Measurements from ENCODE around the gene KRTAP10-11. TPM values are rescaled to one million over a fixed set of nuclear protein-coding genes. Genes with fewer than 3 reads are reported as not detected.

The KRTAP10-11 gene
- total RNA-seq, 1 donor: not detected

DNA sequence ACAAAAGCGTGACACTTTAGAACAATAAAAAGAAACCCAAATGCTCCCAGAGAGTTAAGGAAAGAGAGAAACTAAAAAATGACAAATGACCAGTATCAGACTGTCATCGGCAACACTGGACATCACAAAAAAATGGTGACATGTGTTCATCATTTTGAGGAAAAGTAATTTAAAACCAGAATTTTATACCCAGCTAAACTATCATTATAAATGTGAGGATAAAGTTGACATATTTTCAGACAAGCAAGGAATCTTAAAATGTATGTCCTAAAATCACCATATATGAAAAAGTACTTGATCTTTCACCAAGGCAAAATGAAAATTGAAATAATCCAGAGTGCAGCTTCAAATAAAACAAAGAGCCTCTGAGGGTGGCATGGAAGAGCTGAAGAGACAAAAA is 1.3 kb upstream of the KRTAP10-11 start:
- DNase-seq (ENCODE audit: low read depth): no peak
- TF ChIP-seq, protein P1, sequence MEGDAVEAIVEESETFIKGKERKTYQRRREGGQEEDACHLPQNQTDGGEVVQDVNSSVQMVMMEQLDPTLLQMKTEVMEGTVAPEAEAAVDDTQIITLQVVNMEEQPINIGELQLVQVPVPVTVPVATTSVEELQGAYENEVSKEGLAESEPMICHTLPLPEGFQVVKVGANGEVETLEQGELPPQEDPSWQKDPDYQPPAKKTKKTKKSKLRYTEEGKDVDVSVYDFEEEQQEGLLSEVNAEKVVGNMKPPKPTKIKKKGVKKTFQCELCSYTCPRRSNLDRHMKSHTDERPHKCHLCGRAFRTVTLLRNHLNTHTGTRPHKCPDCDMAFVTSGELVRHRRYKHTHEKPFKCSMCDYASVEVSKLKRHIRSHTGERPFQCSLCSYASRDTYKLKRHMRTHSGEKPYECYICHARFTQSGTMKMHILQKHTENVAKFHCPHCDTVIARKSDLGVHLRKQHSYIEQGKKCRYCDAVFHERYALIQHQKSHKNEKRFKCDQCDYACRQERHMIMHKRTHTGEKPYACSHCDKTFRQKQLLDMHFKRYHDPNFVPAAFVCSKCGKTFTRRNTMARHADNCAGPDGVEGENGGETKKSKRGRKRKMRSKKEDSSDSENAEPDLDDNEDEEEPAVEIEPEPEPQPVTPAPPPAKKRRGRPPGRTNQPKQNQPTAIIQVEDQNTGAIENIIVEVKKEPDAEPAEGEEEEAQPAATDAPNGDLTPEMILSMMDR (IDR thresholded peaks at IDR 0.05; ENCODE audit: insufficient read depth, low read length): no peak
- H3K4me3 ChIP-seq (ENCODE audit: low read depth, low read length): no peak overlapping the region

DNA sequence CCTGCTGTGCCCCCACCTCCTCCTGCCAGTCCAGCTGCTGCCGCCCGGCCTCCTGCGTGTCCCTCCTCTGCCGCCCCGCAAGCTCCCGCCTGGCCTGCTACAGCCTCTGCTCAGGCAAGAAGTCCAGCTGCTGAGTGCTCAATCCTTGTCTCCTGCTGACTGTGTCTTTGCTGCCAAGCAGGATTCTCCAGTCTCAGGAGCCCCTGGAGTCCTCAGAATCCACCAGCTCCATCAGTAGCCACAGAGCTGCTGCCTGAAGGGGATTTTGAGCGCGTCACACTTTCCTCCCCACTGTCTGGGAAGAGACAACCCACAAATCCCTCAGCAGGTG is 973 bp downstream of the KRTAP10-11 start:
- TF ChIP-seq, protein P1 (IDR thresholded peaks at IDR 0.05; ENCODE audit: insufficient read depth, low read length): no peak
- DNase-seq (ENCODE audit: low read depth): no peak
- H3K4me3 ChIP-seq (ENCODE audit: low read depth, low read length): no peak overlapping the region

DNA sequence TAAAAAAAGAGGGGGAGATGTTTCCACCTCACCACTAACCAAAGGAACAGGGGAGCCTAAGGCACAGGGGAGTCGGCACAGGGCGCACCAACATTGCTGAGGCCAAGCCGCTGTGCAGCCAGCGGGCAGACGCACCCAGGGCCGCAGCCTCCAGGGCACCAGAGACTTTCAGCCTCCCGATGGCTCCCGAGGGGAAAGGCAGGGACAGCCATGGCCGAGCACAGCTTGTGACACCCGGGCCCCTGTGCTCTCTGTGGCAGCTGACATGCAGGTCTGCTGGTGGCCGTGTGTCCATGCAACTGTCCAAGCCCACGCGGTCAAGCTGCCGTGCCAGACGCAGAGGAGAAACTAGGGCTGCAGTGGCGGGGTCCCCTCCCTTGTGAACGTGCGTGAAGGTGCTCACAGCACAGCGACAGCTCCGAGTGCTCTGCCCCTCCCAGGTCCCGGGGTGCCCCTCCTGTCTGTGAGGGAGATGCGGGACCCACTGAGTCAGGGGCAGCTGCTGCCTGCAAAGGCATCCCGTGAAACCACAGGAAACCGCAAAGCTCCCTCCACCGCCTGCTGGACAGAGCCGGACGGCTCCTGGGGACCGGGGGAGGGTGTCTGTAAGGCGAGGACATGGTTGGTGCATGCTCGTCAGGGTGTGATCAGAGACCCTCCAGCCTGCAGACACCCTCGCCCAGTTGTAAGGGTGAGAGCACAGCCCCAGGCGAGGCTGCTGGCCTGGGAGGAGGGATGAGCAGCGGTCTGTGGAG is 2.5 kb downstream of the KRTAP10-11 start:
- TF ChIP-seq, protein P1 (IDR thresholded peaks at IDR 0.05; ENCODE audit: insufficient read depth, low read length): no peak
- H3K4me3 ChIP-seq (ENCODE audit: low read depth, low read length): no peak overlapping the region
- DNase-seq (ENCODE audit: low read depth): no peak

DNA sequence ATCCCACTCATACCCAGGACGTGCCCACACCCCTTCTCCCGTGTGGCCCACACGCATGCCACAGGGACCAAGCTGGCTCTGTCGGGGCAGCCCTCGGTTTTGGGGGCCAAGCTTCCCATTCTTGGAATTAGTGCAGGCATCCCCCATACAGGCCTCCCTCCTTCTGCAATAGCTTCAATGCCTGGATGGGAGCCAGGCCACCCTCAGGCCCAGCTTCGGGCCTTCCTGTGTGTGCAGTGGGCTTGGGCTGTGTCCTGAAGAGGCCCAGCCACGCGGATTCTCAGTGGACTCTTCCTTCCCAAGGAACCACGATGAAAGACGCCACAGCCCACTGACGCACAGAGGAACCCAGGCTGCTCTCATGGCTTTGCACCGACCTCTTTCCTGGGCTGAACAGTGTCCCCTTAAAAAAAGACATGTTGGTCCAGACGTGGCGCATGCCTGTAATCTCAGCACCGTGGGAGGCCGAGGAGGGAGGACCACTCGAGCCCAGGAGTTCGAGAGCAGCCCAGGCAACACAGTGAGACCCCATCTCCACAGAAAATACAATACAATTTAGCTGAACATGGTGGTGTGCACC is 3.4 kb downstream of the KRTAP10-11 start:
- TF ChIP-seq, protein P1 (IDR thresholded peaks at IDR 0.05; ENCODE audit: insufficient read depth, low read length): no peak
- no peak for DNase-seq (ENCODE audit: low read depth)
- H3K4me3 ChIP-seq (ENCODE audit: low read depth, low read length): no peak overlapping the region

DNA sequence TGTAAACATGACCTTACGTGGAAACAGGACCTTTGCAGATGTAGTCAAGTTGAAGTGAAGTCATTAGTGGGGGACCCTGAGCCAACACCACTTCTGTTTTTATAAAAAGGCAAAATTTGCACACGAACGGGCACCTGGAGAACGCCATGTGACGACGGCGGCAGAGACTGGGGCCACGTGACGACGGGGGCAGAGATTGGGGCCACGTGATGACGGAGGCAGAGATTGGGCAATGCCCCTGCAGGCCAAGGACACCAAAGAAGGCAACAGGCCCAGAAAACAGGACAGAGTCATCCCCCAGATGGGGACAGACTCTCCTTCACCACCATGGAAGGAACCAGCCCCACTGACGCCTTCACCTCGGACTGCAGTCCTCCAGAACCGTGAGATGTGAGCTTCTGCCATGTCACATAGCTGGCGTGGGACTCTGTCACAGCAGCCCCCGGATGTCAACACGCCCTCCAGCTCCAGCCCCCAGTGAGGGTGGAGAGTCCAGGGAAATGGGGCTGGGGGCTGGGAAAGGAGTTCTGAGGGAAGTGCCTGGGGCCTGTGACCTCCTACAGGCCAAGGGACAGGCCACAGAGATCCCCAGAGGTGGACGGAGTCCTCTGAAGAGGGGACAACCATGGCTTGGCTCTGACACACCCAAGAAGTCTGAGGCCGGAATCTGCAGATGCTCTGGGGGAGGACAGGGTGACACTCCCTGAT is 4.2 kb downstream of the KRTAP10-11 start:
- TF ChIP-seq, protein P1 (IDR thresholded peaks at IDR 0.05; ENCODE audit: insufficient read depth, low read length): no peak
- H3K4me3 ChIP-seq (ENCODE audit: low read depth, low read length): no peak overlapping the region
- DNase-seq (ENCODE audit: low read depth): no peak

DNA sequence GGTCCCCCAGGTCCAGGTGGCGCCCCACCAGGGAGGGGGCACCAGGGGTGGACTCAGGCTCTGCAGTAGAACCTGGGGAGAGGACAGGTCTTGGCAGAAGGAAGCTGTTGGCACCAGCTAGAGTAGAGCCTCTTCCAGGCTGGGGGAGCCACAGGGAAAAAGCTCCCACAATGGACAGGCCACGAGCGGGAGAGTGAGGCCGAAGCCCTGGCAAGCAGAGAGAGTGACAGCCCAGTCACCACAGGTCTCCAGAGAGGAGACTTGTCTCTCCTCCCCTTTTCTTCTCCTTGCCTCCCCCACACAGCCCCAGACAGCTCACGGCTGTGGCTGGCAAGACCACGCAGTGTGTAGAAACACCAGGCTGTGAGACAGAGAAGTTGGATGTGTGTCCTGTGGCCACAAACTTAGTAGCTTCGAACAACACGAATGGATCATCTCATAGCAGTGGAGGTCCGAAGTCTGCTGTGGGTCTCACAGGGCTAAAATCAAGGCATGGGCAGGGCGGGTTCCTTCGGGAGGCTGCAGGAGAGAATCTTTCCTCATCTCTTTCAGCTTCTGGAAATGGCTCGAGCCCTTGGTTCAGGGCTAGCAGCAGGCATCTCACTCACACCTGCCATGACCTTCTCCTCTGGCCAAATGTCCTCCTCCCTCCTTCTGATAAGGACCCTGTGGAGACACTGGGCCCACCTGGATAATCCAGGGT is 4.9 kb downstream of the KRTAP10-11 start:
- TF ChIP-seq, protein P1 (IDR thresholded peaks at IDR 0.05; ENCODE audit: insufficient read depth, low read length): no peak
- no peak for DNase-seq (ENCODE audit: low read depth)
- H3K4me3 ChIP-seq (ENCODE audit: low read depth, low read length): no peak overlapping the region

Data from fibroblast of the aortic adventitia (primary cell).